Duodenal mucosa (tissue), 2 donors: ENCODE data around the gene ZNG1A.
"Not testable (repeated sequence)": the region's sequence is repeated elsewhere in the genome, so short reads cannot be mapped to it uniquely, and the experiment has no call there.

Experiments
- H3K27ac ChIP-seq: one replicate; pipeline ENCODE4 v1.7.0; 2013; ENCODE audit warnings: low read depth, low read length
- H3K27me3 ChIP-seq, 2 donors: one replicate each; pipeline ENCODE4 v1.7.0; 2013; ENCODE audit warnings: low read length in 2 of 2, control low read depth in 1 of 2; ENCODE audit not compliant: insufficient read depth in 2 of 2, control insufficient read depth in 1 of 2
- H3K36me3 ChIP-seq, 2 donors: one replicate each; pipeline ENCODE4 v1.7.0; 2013; ENCODE audit warnings: low read length in 2 of 2, control low read depth in 1 of 2; ENCODE audit not compliant: insufficient read depth in 2 of 2, control insufficient read depth in 1 of 2
- H3K4me1 ChIP-seq, 2 donors: one replicate each; pipeline ENCODE4 v1.7.0; 2013; ENCODE audit warnings: low read length in 2 of 2, control low read depth in 1 of 2; ENCODE audit not compliant: insufficient read depth in 2 of 2, control insufficient read depth in 1 of 2
- H3K4me3 ChIP-seq, 2 donors: one replicate each; pipeline ENCODE4 v1.7.0; 2013; ENCODE audit warnings: low read length in 2 of 2, low read depth in 1 of 2
- H3K9ac ChIP-seq, 2 donors: one replicate each; pipeline ENCODE4 v1.7.0; 2013; ENCODE audit warnings: low read length in 2 of 2, low read depth in 1 of 2
- H3K9me3 ChIP-seq, 2 donors: one replicate each; pipeline ENCODE4 v1.7.0; 2013; ENCODE audit warnings: low read length in 2 of 2, control low read depth in 1 of 2; ENCODE audit not compliant: control insufficient read depth in 1 of 2

Gene ZNG1A

GRCh38 chr9:178970-179383 is at the start of gene ZNG1A:
ZNG1A (minus strand) TSS chr9:179056; CDS start chr9:178969, 87 bp downstream.
- H3K9ac ChIP-seq, H3K27me3 ChIP-seq, H3K4me1 ChIP-seq, H3K36me3 ChIP-seq, H3K27ac ChIP-seq, H3K9me3 ChIP-seq, H3K4me3 ChIP-seq: not testable (repeated sequence)

DNA sequence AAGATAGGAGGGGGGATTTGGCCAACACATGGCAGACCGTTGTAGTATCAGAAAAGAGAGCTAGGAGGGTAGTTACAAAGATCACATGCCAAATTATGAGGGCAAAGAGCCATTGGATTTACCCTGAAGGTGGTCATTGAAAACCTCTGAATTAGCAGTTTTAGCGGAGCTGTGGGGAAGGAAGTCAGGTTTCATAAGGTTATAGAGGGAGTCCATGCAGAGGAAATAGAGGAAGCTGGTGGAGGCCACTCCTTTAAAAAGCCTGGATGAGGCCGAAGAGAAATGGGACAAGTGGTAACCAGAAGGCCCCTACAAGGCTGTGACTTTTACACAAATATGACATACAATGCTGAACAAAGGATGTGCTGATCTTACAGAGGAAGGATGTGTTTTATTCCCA is 49.0 kb upstream of the ZNG1A start:
- no peaks in the 10 kb centered on the region for H3K36me3 ChIP-seq
- H3K27me3 ChIP-seq = no peaks in the 10 kb centered on the region
- H3K27ac ChIP-seq = no peak overlapping the region
- H3K9ac ChIP-seq = no peak overlapping the region
- H3K4me1 ChIP-seq = peaks cover 5 to 16% of the 10 kb centered on the region in 2 donors
- H3K9me3 ChIP-seq = no peaks in the 10 kb centered on the region
- no peak overlapping the region for H3K4me3 ChIP-seq

- H3K27me3 ChIP-seq = no peaks in the 10 kb centered on the region
- H3K27ac ChIP-seq = no peak overlapping the region
- H3K4me1 ChIP-seq = peaks cover 15 to 16% of the 10 kb centered on the region in 2 donors
- H3K9me3 ChIP-seq = no peaks in the 10 kb centered on the region
- H3K36me3 ChIP-seq = no peaks in the 10 kb centered on the region
- no peak overlapping the region for H3K4me3 ChIP-seq
- H3K9ac ChIP-seq = no peak overlapping the region
Measured at GRCh38 chr9:224582-225520, 46.0 kb upstream of the ZNG1A start.

- H3K9ac ChIP-seq = no peak overlapping the region
- H3K27ac ChIP-seq = no peak overlapping the region
- H3K4me3 ChIP-seq = no peak overlapping the region
- no peaks in the 10 kb centered on the region for H3K27me3 ChIP-seq
- H3K9me3 ChIP-seq = no peaks in the 10 kb centered on the region
- peaks cover 15 to 16% of the 10 kb centered on the region in 2 donors for H3K4me1 ChIP-seq
- no peaks in the 10 kb centered on the region for H3K36me3 ChIP-seq
Measured at GRCh38 chr9:224026-224425, 45.2 kb upstream of the ZNG1A start.

GRCh38 chr9:223152-223551 is 44.3 kb upstream of the ZNG1A start:
- H3K9me3 ChIP-seq = no peaks in the 10 kb centered on the region
- H3K4me3 ChIP-seq = no peak overlapping the region
- H3K36me3 ChIP-seq = no peaks in the 10 kb centered on the region
- H3K9ac ChIP-seq = no peak overlapping the region
- H3K27me3 ChIP-seq = no peaks in the 10 kb centered on the region
- peaks cover 15 to 16% of the 10 kb centered on the region in 2 donors for H3K4me1 ChIP-seq
- H3K27ac ChIP-seq = no peak overlapping the region

GRCh38 chr9:221989-222776 is 43.3 kb upstream of the ZNG1A start:
- Histone ChIP-seq H3K9ac (no peak overlapping the region), H3K27me3 (no peaks in the 10 kb centered on the region), H3K36me3 (no peaks in the 10 kb centered on the region), H3K4me1 (peaks cover 15 to 16% of the 10 kb centered on the region in 2 donors), H3K27ac (no peak overlapping the region), H3K9me3 (no peaks in the 10 kb centered on the region), H3K4me3 (no peak overlapping the region)

GRCh38 chr9:219670-220365 is 41.0 kb upstream of the ZNG1A start:
- no peak overlapping the region for H3K4me3 ChIP-seq
- H3K4me1 ChIP-seq = peaks cover 11 to 22% of the 10 kb centered on the region in 2 donors
- no peaks in the 10 kb centered on the region for H3K36me3 ChIP-seq
- H3K27me3 ChIP-seq = peaks cover 0 to 3% of the 10 kb centered on the region in 2 donors
- no peak overlapping the region for H3K9ac ChIP-seq
- H3K27ac ChIP-seq = no peak overlapping the region
- no peaks in the 10 kb centered on the region for H3K9me3 ChIP-seq

- H3K4me3 ChIP-seq, H3K9me3 ChIP-seq, H3K9ac ChIP-seq, H3K27me3 ChIP-seq, H3K36me3 ChIP-seq, H3K27ac ChIP-seq: not testable (repeated sequence)
- peaks cover 5 to 22% of the 10 kb centered on the region in 2 donors for H3K4me1 ChIP-seq
Measured at GRCh38 chr9:219036-219435, 40.2 kb upstream of the ZNG1A start.

GRCh38 chr9:217950-218349 is 39.1 kb upstream of the ZNG1A start:
- H3K9me3 ChIP-seq = no peaks in the 10 kb centered on the region
- no peak overlapping the region for H3K4me3 ChIP-seq
- H3K27ac ChIP-seq = no peak overlapping the region
- peaks cover 0 to 3% of the 10 kb centered on the region in 2 donors for H3K27me3 ChIP-seq
- H3K9ac ChIP-seq = no peak overlapping the region
- H3K36me3 ChIP-seq = no peaks in the 10 kb centered on the region
- H3K4me1 ChIP-seq = peaks cover 0 to 18% of the 10 kb centered on the region in 2 donors
